Left ventricle myocardium inferior (tissue), 1 donor: Measurements from ENCODE around the gene CCDC40. TPM values are rescaled to one million over a fixed set of nuclear protein-coding genes. Genes with fewer than 3 reads are reported as not detected.
A peak's percentile ranks its signal among the peaks of the same experiment; 100 is the strongest.

ENCODE experiments used
- DNase-seq: peaks from one replicate; pipeline ENCODE4 v3.0.0-alpha.2; 2020
- H3K27ac ChIP-seq: fragments of 200-600 bp; replicated peaks from 2 replicates; pipeline ENCODE4 v1.8.0; 2021
- H3K27me3 ChIP-seq: fragments of 200-600 bp; 2 replicates; pipeline ENCODE4 v1.8.0; 2021; ENCODE audit warnings: low read depth
- H3K36me3 ChIP-seq: fragments of 200-600 bp; 2 replicates; pipeline ENCODE4 v1.8.0; 2021
- H3K4me1 ChIP-seq: fragments of 200-600 bp; 2 replicates; pipeline ENCODE4 v1.8.0; 2021
- H3K4me3 ChIP-seq: fragments of 200-600 bp; 2 replicates; pipeline ENCODE4 v1.8.0; 2021; ENCODE audit warnings: mild to moderate bottlenecking, moderate library complexity
- H3K9me3 ChIP-seq: fragments of 200-600 bp; replicated peaks from 2 replicates; pipeline ENCODE4 v1.8.0; 2021
- CTCF ChIP-seq: fragments of 200-600 bp; IDR thresholded peaks from 2 replicates; pipeline ENCODE4 v1.8.0; 2021; ENCODE audit warnings: antibody characterized with exemption, mild to moderate bottlenecking, borderline replicate concordance
- intact Hi-C: fragments of 100-400 bp; cut with micrococcal nuclease; formaldehyde crosslinking; loops from one replicate; pipeline ENCODE4 v1.11.0; 2022
- total RNA-seq: library from RNA; stranded (reverse); fragmentation: NEBNext Ultra II Directional; extraction: Animal tissue kit (Norgen Biotek cat#: 25700); gene quantifications from one replicate; pipeline ENCODE4 v1.2.1, GENCODE V29; 2021
- donor health status: DM: no; HTN: yes; CAD: no; lungs with severe emphysema.

Gene CCDC40
- total RNA-seq, 1 donor from 2014 or later, result 7.7 TPM

- no peaks in the 10 kb centered on the region for H3K9me3 ChIP-seq
- DNase-seq, result no peak
- intact Hi-C loops, result no loop called here
- H3K36me3 ChIP-seq, result no peaks in the 10 kb centered on the region
- no peak for TF ChIP-seq CTCF
- H3K27me3 ChIP-seq, result no peaks in the 10 kb centered on the region
- H3K4me1 ChIP-seq, result peaks cover 60% of the 10 kb centered on the region
- no peak overlapping the region for H3K27ac ChIP-seq
- no peak overlapping the region for H3K4me3 ChIP-seq
Observed at GRCh38 chr17:79989106-79989835, 47.2 kb upstream of the CCDC40 start.

- H3K4me1 ChIP-seq, result peaks cover 62% of the 10 kb centered on the region
Observed at GRCh38 chr17:79990051-79990592, 46.3 kb upstream of the CCDC40 start.

GRCh38 chr17:79990704-79991103, 45.7 kb upstream of the CCDC40 start:
- Histone ChIP-seq H3K9me3 (no peaks in the 10 kb centered on the region), H3K4me1 (peaks cover 62% of the 10 kb centered on the region), H3K4me3 (no peak overlapping the region), H3K27me3 (no peaks in the 10 kb centered on the region), H3K36me3 (no peaks in the 10 kb centered on the region), H3K27ac (no peak overlapping the region)
- DNase-seq, result no peak
- intact Hi-C loops, result no loop called here
- no peak for TF ChIP-seq CTCF

More at GRCh38 chr17:79990051-79990592, 46.3 kb upstream of the CCDC40 start:
- H3K4me3 ChIP-seq, result no peak overlapping the region
- TF ChIP-seq CTCF, result no peak
- intact Hi-C loops, result no loop called here
- DNase-seq, result no peak
- H3K9me3 ChIP-seq, result no peaks in the 10 kb centered on the region
- no peaks in the 10 kb centered on the region for H3K27me3 ChIP-seq
- no peaks in the 10 kb centered on the region for H3K36me3 ChIP-seq
- H3K27ac ChIP-seq, result no peak overlapping the region

GRCh38 chr17:79991140-79991923, 45.1 kb upstream of the CCDC40 start:
- Histone ChIP-seq H3K27me3 (no peaks in the 10 kb centered on the region), H3K9me3 (no peaks in the 10 kb centered on the region), H3K36me3 (no peaks in the 10 kb centered on the region), H3K4me1 (peaks cover 61% of the 10 kb centered on the region), H3K4me3 (peak overlapping the region; percentile 61), H3K27ac (peak overlapping the region; percentile 72)
- TF ChIP-seq CTCF, result peak; percentile 71
- peak; percentile 83 for DNase-seq
- intact Hi-C loops, result no loop called here

- peak; percentile 57 for DNase-seq
- Histone ChIP-seq H3K4me3 (peak overlapping the region; percentile 61), H3K9me3 (no peaks in the 10 kb centered on the region), H3K4me1 (peaks cover 54% of the 10 kb centered on the region), H3K27me3 (no peaks in the 10 kb centered on the region), H3K36me3 (no peaks in the 10 kb centered on the region), H3K27ac (peak overlapping the region; percentile 72)
- TF ChIP-seq CTCF, result peak; percentile 39
- intact Hi-C loops, result no loop called here
Observed at GRCh38 chr17:79991924-79992648, 44.4 kb upstream of the CCDC40 start.
